AG09319 (cell line): Measurements from ENCODE around the gene CXCL6.

Source experiments
- DNase-seq: peaks from one replicate; pipeline ENCODE4 v3.0.0-alpha.2; 2010; ENCODE audit warnings: low read depth; ENCODE audit errors: extremely low read depth
- TF ChIP-seq, protein P1 (sequence below): IDR thresholded peaks from 2 replicates; pipeline ENCODE4 v1.5.1; 2011; ENCODE audit warnings: low read depth, mild to moderate bottlenecking, inconsistent platforms, low read length, moderate library complexity

The CXCL6 gene

DNA sequence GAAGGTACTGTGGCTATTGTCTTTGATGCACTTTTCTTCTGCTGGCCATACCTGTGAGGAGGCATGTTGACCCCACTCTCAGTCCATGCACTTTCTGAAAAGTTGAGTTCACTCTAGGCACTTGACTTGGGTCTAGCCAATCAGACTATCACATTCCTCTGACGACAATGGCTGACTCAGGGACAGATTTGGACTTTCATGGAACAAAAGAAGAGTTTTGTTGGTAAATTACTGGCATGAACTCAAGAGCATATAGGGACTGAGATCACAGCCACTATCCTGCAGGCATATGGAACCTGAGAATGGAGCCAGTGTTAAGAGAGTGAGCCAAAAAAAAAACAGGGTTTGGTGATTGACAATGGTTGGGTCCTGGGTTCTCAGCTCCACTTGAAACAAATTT, 24.6 kb upstream of the CXCL6 start:
- TF ChIP-seq, protein P1, sequence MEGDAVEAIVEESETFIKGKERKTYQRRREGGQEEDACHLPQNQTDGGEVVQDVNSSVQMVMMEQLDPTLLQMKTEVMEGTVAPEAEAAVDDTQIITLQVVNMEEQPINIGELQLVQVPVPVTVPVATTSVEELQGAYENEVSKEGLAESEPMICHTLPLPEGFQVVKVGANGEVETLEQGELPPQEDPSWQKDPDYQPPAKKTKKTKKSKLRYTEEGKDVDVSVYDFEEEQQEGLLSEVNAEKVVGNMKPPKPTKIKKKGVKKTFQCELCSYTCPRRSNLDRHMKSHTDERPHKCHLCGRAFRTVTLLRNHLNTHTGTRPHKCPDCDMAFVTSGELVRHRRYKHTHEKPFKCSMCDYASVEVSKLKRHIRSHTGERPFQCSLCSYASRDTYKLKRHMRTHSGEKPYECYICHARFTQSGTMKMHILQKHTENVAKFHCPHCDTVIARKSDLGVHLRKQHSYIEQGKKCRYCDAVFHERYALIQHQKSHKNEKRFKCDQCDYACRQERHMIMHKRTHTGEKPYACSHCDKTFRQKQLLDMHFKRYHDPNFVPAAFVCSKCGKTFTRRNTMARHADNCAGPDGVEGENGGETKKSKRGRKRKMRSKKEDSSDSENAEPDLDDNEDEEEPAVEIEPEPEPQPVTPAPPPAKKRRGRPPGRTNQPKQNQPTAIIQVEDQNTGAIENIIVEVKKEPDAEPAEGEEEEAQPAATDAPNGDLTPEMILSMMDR: no peak
- no peak for DNase-seq

DNA sequence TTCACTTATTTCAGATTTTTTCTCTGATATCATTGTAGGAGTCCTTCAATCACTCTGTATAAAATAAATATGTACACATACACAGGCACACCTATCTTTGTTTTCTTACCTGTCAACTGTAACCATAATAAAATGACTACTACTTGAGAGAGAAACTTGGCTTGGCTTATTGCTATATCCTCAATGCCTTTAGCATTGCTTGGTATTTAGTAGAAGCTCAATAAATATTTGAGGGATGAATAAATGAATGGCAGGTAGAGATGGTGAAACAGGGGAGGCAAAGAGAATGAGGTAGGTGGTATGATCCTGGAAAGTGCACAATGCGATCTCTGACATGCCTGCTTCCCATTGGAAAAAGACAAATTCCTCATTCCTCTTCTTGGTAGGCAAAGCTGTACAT, 21.8 kb upstream of the CXCL6 start:
- TF ChIP-seq, protein P1: no peak
- DNase-seq: no peak

DNA sequence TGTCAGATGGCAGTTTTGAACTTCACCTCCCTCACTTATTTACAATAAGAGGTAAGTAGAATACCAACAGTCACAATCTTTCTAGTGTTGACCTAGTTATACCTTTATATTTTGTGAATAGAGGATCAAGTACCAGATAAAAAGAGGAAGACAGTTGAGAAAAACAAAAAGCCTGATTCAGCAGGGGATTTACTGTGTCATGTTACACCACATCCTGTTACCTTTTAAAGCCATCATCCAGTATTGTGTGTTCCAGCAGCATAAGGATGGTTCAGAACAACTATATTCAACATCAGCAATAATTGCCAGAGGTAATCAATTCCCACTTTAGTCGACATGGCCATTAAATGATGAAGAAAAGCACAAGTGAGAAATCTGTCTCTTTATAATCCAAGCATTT, 21.3 kb upstream of the CXCL6 start:
- DNase-seq: no peak
- TF ChIP-seq, protein P1: no peak

DNA sequence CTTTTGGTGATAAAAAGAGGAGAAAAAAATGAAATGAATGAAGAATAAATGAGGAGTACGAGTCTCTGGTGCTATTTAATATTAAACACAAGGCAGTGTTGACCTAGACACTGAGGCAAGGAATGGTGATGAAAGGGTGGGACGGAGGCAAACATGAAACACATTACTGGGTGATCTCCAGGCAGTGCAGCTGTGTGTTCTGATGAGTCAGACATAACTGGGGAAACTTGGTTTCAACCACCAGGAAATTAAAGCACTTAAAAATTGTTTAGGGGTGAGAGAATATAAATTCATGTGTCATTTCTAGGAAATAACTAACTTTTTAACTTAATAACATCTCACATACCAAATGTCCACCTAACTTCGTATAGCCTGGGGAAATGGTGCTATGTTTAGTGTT, 19.7 kb upstream of the CXCL6 start:
- TF ChIP-seq, protein P1: no peak
- peak; percentile 36 for DNase-seq

DNA sequence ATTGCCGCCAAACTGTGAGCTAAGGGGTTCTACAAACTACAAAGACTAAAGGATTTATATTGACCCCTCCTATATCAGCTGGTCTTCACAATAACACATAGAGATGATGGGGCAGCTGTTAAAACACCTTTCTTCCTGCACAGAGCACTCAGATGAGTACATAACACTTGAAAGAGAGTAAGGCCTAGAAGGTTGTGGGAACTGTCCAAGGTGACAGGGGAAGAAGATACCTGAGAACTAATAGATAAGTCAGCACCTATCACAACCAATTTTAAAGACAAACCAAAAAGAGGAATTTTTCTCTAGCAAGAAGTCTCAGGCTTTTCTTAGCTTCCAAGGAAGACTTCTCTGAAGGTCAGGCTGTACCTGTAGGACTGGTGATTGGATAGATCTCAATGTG, 19.1 kb upstream of the CXCL6 start:
- TF ChIP-seq, protein P1: no peak
- DNase-seq: no peak

DNA sequence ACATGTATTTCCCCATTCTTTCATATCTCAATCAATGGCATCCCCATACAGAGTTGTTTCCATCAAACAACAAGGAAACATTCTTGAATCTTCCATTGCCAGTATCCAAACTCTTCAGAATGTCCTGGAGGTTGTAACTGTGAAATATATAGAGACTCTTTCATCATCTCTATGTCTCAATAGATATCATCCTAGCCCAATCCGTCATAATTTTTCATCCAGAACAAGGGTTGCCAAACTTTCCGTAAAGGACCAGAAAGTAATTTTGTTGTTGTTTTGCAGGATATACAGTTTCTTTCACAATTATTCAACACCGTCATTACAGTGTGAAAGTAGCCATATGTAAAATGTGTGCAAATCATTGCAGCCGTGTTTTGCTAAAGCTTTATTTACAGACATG, 15.2 kb upstream of the CXCL6 start:
- no peak for DNase-seq
- TF ChIP-seq, protein P1: no peak

DNA sequence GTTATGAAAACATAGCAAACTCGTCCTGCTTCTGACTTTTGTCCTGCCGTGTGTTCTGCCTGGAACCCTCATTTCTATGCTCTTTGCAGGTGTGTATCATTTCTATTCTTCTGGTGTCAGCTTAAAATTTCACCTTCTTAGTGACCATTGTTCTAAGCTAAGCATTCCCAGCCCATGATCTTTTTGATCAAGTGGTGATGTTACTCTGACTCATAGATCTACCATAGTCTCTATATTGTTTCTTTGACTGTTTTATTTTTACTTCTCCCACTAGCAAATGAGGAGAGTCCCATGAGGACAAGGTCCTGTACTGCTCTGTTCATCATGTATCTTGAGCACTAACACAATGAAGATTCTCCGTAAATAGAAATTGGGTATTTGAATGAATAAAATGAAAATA, 14.1 kb upstream of the CXCL6 start:
- TF ChIP-seq, protein P1: no peak
- no peak for DNase-seq
